GM21423 (cell line): Measurements from ENCODE around the gene FIGLA.
"Not testable (repeated sequence)": the region's sequence is repeated elsewhere in the genome, so short reads cannot be mapped to it uniquely, and the experiment has no call there.

Experiments used
- ATAC-seq: cut with Tn5 transposase; IDR thresholded peaks from one replicate; pipeline ENCODE4 v1.9.1; 2021; ENCODE audit warnings: mild to moderate bottlenecking, moderate library complexity; ENCODE audit not compliant: unreplicated experiment

Gene FIGLA

GRCh38 chr2:70808983-70809958 lies 18.8 kb upstream of the FIGLA start:
- ATAC-seq: no peak

GRCh38 chr2:70807828-70808118 lies 17.3 kb upstream of the FIGLA start:
- no peak for ATAC-seq

DNA sequence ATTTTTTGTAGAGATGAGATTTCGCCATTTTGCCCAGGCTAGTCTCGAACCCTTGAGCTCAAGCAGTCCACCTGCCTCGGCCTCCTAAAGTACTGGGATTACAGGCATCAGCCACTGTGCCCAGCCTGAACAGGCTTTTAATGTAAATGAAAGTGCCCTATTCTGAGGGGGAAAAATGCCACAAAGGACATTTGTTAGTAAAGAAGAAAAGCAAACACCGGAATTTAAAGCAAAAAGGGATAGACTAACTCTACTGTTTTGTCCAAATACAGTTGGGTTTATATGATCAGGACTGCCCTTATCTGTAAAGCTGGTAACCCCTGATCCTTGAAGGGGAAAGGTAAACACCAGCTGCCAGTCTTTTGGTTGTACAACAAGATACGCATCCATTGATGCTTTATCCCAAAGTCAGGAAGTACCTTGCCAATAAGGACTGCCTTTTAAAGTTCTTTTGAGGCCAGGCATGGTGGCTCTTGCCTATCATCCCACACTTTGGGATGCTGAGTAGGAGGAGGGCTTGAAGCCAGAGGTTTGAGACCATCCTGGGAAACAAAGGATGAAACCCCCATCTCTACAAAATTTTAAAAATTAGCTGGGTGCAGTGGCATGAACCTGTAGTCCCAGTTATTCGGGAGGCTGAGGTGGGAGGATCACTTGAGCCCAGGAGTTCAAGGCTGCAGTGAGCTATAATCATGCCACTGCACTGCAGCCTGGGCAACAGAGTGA lies 16.8 kb upstream of the FIGLA start:
- ATAC-seq: no peak

GRCh38 chr2:70806620-70807019 lies 16.2 kb upstream of the FIGLA start:
- no peak for ATAC-seq

DNA sequence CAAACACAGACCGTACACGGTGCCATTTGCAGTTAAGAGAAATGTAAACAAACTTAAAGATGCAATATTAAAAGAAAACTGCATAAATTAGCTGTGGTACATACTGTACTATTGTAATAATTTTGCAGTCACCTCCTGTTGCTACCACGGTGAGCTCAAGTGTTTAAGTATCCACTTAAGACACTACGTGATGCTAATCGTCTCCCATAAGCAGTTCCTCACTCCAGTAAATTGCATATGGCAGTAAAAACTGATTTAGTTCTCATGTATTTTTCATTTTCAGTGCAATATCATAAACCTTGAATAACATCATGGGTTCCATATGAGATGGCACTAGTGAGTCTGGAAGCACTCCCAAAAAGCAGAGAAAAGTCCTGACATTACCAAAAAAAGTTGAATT lies 15.6 kb upstream of the FIGLA start:
- ATAC-seq: no peak

- ATAC-seq: no peak
Measured at GRCh38 chr2:70801607-70802263, 11.3 kb upstream of the FIGLA start.

GRCh38 chr2:70799706-70800105 lies 9.3 kb upstream of the FIGLA start:
- no peak for ATAC-seq

- not testable (repeated sequence) for ATAC-seq
Measured at GRCh38 chr2:70797996-70798395, 7.6 kb upstream of the FIGLA start.

DNA sequence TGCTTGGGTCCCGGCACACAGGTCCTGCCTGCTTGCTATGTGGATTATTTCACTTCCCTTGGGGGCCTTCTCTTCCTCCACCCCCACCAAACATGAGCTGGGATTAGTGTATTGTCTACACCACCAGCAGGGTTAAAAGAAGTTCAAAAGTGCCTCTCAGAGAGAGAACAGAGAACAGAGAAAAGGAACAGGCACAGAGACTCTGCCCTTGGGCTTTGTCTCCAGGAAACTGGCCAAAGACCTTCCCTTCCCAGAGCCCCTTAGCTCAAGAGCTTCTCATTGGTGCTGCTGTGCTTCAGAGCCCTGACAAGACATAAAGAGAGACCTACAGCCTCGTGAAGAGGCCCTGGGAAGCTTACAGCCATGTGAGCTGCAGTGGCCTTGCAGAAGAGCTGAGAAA lies 7.1 kb upstream of the FIGLA start:
- ATAC-seq: no peak

DNA sequence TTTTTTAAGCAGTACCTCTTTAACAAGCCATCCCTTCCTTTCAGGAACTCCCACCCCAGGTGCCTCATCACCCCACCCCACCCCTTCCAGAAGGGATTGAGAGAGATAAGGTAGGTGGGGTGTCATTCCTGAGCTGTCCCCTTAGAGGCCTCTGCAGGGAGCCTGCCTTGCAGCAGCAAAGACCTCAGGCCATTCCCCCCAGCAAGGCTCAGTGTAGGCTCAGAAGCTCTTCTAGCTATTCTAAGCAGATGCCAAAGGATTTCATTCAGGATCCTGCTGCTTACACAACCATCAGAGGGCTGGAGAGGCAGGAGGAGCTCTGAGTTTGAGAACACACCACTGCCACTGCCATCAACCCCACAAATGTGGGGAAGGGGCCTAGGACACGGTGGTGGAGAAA lies 5.8 kb upstream of the FIGLA start:
- no peak for ATAC-seq

GRCh38 chr2:70795164-70795995 lies 4.9 kb upstream of the FIGLA start:
- no peak for ATAC-seq

DNA sequence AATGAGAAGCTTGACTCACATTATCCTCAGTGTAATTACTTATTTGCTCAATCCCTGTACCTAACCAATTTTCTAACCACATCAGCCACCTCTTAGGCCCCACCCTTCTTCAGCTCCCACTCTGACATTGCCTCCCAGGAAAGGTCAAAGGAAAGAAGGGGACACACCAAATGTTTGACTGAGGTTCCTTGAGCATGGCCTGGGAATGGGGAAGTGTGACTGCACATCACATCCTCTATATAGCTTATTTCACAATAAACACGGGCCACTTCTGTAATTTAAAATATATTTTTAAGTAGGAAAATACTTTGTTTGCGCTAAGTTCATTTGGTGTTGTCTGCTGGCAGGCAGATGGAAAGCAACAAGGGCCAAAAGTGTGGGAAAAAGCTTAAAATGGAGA lies 3.0 kb upstream of the FIGLA start:
- no peak for ATAC-seq

GRCh38 chr2:70789304-70790135 lies 923 bp downstream of the FIGLA start:
- no peak for ATAC-seq

DNA sequence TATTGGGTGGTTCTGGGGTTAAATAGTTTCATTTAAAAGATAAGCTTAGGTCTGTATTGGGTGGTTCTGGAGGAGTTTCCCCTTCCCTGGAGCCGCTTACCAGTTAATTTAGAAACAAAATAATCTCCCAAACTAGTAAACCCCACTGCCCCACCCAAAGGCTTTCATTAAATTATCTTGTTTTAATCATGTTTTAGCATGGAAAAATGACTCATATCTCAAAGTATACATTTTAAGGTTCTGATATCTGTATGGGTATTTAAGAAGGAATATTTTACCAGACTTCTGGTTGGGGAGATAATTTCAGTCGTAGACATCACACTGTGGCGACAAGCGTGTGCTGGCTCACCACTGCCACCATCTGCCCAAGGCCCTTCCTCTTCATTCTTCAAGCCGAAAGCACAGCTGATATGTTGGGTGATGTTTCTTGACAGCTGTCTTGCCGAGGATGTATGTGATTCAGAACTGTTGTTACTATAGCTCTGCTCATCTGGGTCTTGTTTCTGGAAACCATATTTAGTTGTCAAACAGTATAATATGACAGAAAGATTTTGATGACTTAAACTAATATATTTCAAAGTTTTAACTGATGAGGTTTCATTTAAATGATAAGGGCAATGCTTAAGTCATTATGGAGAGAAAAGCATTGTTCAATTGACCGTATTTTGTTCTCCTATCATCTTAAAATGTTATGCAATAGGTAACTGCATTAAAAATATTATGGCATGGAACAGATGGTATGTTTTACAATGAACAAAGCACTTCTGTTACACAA lies 5.1 kb downstream of the FIGLA start:
- ATAC-seq: no peak

DNA sequence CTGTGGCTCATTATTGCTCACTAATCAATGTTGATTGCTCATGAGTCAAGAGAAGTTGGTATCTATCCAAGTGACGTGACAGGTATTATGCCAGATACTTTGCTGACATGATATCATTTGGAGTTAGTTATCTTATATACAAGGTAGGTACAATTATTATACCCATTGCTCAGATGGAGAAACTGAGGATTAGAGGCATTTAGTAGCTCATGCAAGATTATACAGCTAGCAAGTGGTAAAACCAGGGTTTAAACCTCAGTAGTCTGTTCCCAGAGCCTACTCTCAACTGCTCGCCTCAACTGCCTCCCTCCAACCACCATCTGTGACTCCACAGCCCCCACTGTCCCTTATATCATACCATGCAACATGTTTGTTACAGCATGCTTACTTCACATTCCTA lies 6.1 kb downstream of the FIGLA start:
- no peak for ATAC-seq

GRCh38 chr2:70779911-70780545 lies 10.4 kb downstream of the FIGLA start:
- no peak for ATAC-seq

DNA sequence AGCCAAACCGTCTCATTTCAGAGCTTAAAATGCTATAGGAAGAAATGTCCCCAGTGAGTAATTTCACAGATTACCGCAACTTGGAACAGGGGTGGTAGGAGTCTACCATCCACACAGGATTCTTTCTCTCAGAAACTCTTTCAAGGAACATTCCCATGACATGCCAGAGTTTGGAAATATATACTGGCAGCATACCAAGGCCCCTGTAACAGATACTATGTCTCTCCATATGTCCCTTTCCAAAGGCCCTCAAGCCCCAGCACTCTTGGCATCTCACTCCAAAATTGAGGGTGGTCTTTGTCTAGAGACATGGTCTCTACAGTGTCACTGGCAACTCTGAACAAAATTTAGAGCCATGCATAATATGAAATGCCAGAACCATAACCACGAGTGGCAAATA lies 11.0 kb downstream of the FIGLA start:
- no peak for ATAC-seq

GRCh38 chr2:70778676-70779075 lies 11.8 kb downstream of the FIGLA start:
- ATAC-seq: no peak

DNA sequence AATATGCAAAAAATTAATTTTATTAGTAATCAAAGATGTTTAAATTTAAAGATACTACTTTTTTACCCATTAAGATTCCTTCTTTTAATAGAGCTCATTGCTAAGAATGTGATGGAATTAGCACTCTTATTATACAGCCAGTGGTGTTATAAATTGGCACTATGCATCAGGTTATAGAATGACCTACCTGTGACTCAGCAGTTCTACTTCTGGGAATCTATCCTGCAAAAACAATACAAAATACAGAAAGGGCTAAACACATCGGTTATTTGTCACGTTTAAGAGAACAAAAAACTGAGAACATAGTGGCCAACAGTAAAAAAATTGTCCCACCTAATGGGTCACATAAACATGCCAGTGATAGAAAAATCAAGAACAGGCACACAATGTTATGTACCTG lies 13.0 kb downstream of the FIGLA start:
- ATAC-seq: no peak
